ENCODE data around the gene NPIPB8. TPM values are rescaled to one million over a fixed set of nuclear protein-coding genes. Genes with fewer than 3 reads are reported as not detected.

Gene NPIPB8
- polyA plus RNA-seq, 3 donors: 0.11 TPM; not detected in 2

DNA sequence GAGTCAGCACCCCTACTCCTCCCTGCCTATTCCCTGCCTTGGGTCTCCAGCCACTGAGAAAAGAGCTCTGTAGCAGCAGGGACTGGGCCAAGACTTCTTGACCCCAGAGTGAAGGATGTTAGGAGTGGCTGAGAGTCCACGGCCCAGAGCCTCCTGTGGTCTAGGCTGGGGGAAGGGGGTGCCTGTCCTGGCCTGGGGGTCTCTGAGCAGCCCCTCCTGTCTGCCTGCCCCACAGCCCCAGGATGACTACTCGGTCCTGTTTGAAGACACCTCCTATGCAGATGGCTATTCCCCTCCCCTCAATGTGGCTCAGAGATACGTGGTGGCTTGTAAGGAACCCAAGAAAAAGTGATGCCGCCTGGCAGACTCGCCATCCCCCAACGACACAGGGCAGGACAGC lies 46.5 kb upstream of the NPIPB8 start:
- Histone ChIP-seq H3K4me1 (ENCODE audit: control insufficient read depth in 1 of 2, insufficient read depth in 2 of 2, low read length in 2 of 2) (peaks cover under 1 to 3% of the 10 kb centered on the region in 2 donors), H3K9me3 (replicated peaks in 1 of 2; ENCODE audit: control insufficient read depth in 1 of 2, insufficient read depth in 1 of 2, low read length in 2 of 2) (no peaks in the 10 kb centered on the region), H3K36me3 (replicated peaks in 1 of 2; ENCODE audit: control insufficient read depth in 1 of 2, insufficient read depth in 2 of 2, low read length in 2 of 2) (peaks cover 41 to 62% of the 10 kb centered on the region in 2 donors), H3K27me3 (ENCODE audit: control insufficient read depth in 2 of 2, insufficient read depth in 2 of 2, low read length in 2 of 2) (no peaks in the 10 kb centered on the region), H3K4me3 (replicated peaks in 1 of 3; ENCODE audit: low read depth in 2 of 3, low read length in 3 of 3) (no peak overlapping the region), H3K4me2 (replicated peaks; ENCODE audit: extremely low read depth, low read length, poor library complexity, severe bottlenecking) (no peak overlapping the region), H4K20me1 (ENCODE audit: insufficient read depth, low read length) (no peaks in the 10 kb centered on the region), H3K9ac (ENCODE audit: insufficient read depth, low read length, poor library complexity, severe bottlenecking) (no peak overlapping the region), H3K27ac (ENCODE audit: low read depth in 1 of 2, low read length in 2 of 2) (no peak overlapping the region), H3K79me2 (ENCODE audit: insufficient read depth, low read length) (no peaks in the 10 kb centered on the region), H2AFZ (ENCODE audit: insufficient read depth, low read depth, low read length, poor library complexity, severe bottlenecking) (no peak overlapping the region)
- 95% methylated on average over 5 of the region's 6 CpGs for WGBS (ENCODE audit: insufficient coverage)
- no peak for DNase-seq
- H3K4me1 Mint-ChIP-seq: peaks cover 3% of the 10 kb centered on the region
- H3K27me3 Mint-ChIP-seq (ENCODE audit: low read depth in 3 of 3): peaks cover 0 to 4% (median 3%) of the 10 kb centered on the region in 3 donors
- H3K27ac Mint-ChIP-seq: peak overlapping the region in 3 of 7 donors; percentile 23 to 58 (median 52)
- H3K36me3 Mint-ChIP-seq: peaks cover 61 to 68% of the 10 kb centered on the region in 2 donors
- no peak overlapping the region for H3K4me3 Mint-ChIP-seq
- TF ChIP-seq, protein P1, sequence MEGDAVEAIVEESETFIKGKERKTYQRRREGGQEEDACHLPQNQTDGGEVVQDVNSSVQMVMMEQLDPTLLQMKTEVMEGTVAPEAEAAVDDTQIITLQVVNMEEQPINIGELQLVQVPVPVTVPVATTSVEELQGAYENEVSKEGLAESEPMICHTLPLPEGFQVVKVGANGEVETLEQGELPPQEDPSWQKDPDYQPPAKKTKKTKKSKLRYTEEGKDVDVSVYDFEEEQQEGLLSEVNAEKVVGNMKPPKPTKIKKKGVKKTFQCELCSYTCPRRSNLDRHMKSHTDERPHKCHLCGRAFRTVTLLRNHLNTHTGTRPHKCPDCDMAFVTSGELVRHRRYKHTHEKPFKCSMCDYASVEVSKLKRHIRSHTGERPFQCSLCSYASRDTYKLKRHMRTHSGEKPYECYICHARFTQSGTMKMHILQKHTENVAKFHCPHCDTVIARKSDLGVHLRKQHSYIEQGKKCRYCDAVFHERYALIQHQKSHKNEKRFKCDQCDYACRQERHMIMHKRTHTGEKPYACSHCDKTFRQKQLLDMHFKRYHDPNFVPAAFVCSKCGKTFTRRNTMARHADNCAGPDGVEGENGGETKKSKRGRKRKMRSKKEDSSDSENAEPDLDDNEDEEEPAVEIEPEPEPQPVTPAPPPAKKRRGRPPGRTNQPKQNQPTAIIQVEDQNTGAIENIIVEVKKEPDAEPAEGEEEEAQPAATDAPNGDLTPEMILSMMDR (IDR thresholded peaks at IDR 0.05): no peak
- no peaks in the 10 kb centered on the region for H3K9me3 Mint-ChIP-seq
- intact Hi-C loops (cut with micrococcal nuclease): no loop called here

- no peaks in the 10 kb centered on the region for H4K20me1 ChIP-seq (ENCODE audit: insufficient read depth, low read length)
- TF ChIP-seq, protein P1 (IDR thresholded peaks at IDR 0.05): no peak
- H2AFZ ChIP-seq (ENCODE audit: insufficient read depth, low read depth, low read length, poor library complexity, severe bottlenecking): no peak overlapping the region
- H3K27me3 ChIP-seq (ENCODE audit: control insufficient read depth in 2 of 2, insufficient read depth in 2 of 2, low read length in 2 of 2): no peaks in the 10 kb centered on the region
- H3K27ac ChIP-seq (ENCODE audit: low read depth in 1 of 2, low read length in 2 of 2): no peak overlapping the region
- no peak overlapping the region for H3K4me3 ChIP-seq (replicated peaks in 1 of 3; ENCODE audit: low read depth in 2 of 3, low read length in 3 of 3)
- intact Hi-C loops (cut with micrococcal nuclease): no loop called here
- no peak overlapping the region for H3K27ac Mint-ChIP-seq
- no peak overlapping the region for H3K4me3 Mint-ChIP-seq
- H3K27me3 Mint-ChIP-seq (ENCODE audit: low read depth in 3 of 3): peaks cover 0 to 4% (median 3%) of the 10 kb centered on the region in 3 donors
- peaks cover 12 to 15% of the 10 kb centered on the region in 2 donors for H3K4me1 ChIP-seq (ENCODE audit: control insufficient read depth in 1 of 2, insufficient read depth in 2 of 2, low read length in 2 of 2)
- peaks cover 36 to 51% of the 10 kb centered on the region in 2 donors for H3K36me3 ChIP-seq (replicated peaks in 1 of 2; ENCODE audit: control insufficient read depth in 1 of 2, insufficient read depth in 2 of 2, low read length in 2 of 2)
- H3K36me3 Mint-ChIP-seq: peaks cover 51 to 56% of the 10 kb centered on the region in 2 donors
- no peak for DNase-seq
- H3K9me3 ChIP-seq (replicated peaks in 1 of 2; ENCODE audit: control insufficient read depth in 1 of 2, insufficient read depth in 1 of 2, low read length in 2 of 2): no peaks in the 10 kb centered on the region
- H3K4me2 ChIP-seq (replicated peaks; ENCODE audit: extremely low read depth, low read length, poor library complexity, severe bottlenecking): no peak overlapping the region
- H3K9me3 Mint-ChIP-seq: no peaks in the 10 kb centered on the region
- no peak overlapping the region for H3K9ac ChIP-seq (ENCODE audit: insufficient read depth, low read length, poor library complexity, severe bottlenecking)
- no peaks in the 10 kb centered on the region for H3K79me2 ChIP-seq (ENCODE audit: insufficient read depth, low read length)
- peaks cover 14% of the 10 kb centered on the region for H3K4me1 Mint-ChIP-seq
- 90% methylated on average over 4 of the region's 5 CpGs for WGBS (ENCODE audit: insufficient coverage)
Observed at GRCh38 chr16:28592511-28592910, 45.4 kb upstream of the NPIPB8 start.
